Endothelial cell of umbilical vein (primary cell): ENCODE data around the gene KRT38. TPM values are rescaled to one million over a fixed set of nuclear protein-coding genes. Genes with fewer than 3 reads are reported as not detected.

ENCODE experiments used
- BruUV-seq: library from RNA; stranded (reverse); fragments of 400-500 nt; replicated peaks from 2 replicates; lab custom pipeline; 2021; lab: Mats Ljungman, UMichigan
- CTCF ChIA-PET: fragments of 300-600, 350-600 bp; sonication (Branson Sonifier 250); formaldehyde crosslinking; loops from one replicate; lab custom pipeline; 2021; ENCODE audit warnings: antibody characterized with exemption, inconsistent platforms; lab: Charles Lee
- POLR2A ChIA-PET: fragments of 300-600, 350-600 bp; sonication (Branson Sonifier 250); formaldehyde crosslinking; loops from one replicate; lab custom pipeline; 2021; ENCODE audit warnings: antibody characterized with exemption, inconsistent platforms; lab: Charles Lee
- DNase-seq: peaks from one replicate; pipeline ENCODE4 v3.0.0-alpha.2; 2011; ENCODE audit warnings: low read depth, low spot score
- FAIRE-seq: peaks from 2 replicates; lab custom pipeline; 2011; peaks lifted over from hg19 to GRCh38; lab: Jason Lieb, UNC
- H2AFZ ChIP-seq: 2 replicates; pipeline ENCODE4 v1.6.0; 2012; ENCODE audit warnings: low read depth, low read length, control low read depth, inconsistent platforms
- H3K27ac ChIP-seq: 2 replicates; pipeline ENCODE4 v1.5.1; 2011; ENCODE audit warnings: low read depth, mild to moderate bottlenecking, control low read depth, low read length, moderate library complexity; ENCODE audit not compliant: insufficient read depth
- H3K27me3 ChIP-seq, 2 experiments: 2 replicates each; pipeline versions ENCODE4 v1.6.0 to v1.6.1; 2011; ENCODE audit warnings: low read length in 2 of 2, mixed read lengths in 1 of 2; ENCODE audit not compliant: control insufficient read depth in 2 of 2, insufficient read depth in 2 of 2
- H3K36me3 ChIP-seq, 2 experiments: 2 replicates in 1 of 2; 3 replicates in 1 of 2; pipeline ENCODE4 v1.5.1; 2011; ENCODE audit warnings: low read length in 2 of 2, mild to moderate bottlenecking in 1 of 2, moderate library complexity in 1 of 2; ENCODE audit not compliant: control insufficient read depth in 2 of 2, insufficient read depth in 2 of 2; ENCODE audit errors: extremely low read depth in 1 of 2
- H3K4me1 ChIP-seq: 3 replicates; pipeline ENCODE4 v1.5.1; 2011; ENCODE audit warnings: mild to moderate bottlenecking, low read length; ENCODE audit not compliant: control insufficient read depth, insufficient read depth; ENCODE audit errors: extremely low read depth
- H3K4me2 ChIP-seq: 2 replicates; pipeline ENCODE4 v1.6.1; 2011; ENCODE audit warnings: low read length, control low read depth, mixed read lengths; ENCODE audit not compliant: insufficient read depth
- H3K4me3 ChIP-seq, 3 experiments: fragments of 200-600 bp in 1 of 3; sonication (generic), shearing (Covaris generic) in 1 of 3; replicated peaks in 1 of 3; 2 replicates each; pipeline ENCODE4 v1.5.1; 2011 to 2016; ENCODE audit warnings: control low read depth in 3 of 3, low read length in 3 of 3, mild to moderate bottlenecking in 2 of 3, inconsistent platforms in 1 of 3, low read depth in 1 of 3, moderate library complexity in 1 of 3; ENCODE audit not compliant: insufficient read depth in 1 of 3
- H3K79me2 ChIP-seq: 2 replicates; pipeline ENCODE4 v1.6.0; 2012; ENCODE audit warnings: low read length, inconsistent platforms; ENCODE audit not compliant: control insufficient read depth, insufficient read depth
- H3K9ac ChIP-seq: replicated peaks from 2 replicates; pipeline ENCODE3; 2011; ENCODE audit warnings: low read length, control low read depth; ENCODE audit not compliant: insufficient read depth; ENCODE audit errors: extremely low read depth
- H3K9me1 ChIP-seq: replicated peaks from 3 replicates; pipeline ENCODE4 v1.6.0; 2011; ENCODE audit warnings: mild to moderate bottlenecking, low read length; ENCODE audit not compliant: control insufficient read depth, insufficient read depth; ENCODE audit errors: extremely low read depth
- H3K9me3 ChIP-seq: replicated peaks from 2 replicates; pipeline ENCODE4 v1.5.1; 2012; ENCODE audit warnings: low read length, inconsistent platforms; ENCODE audit not compliant: control insufficient read depth, insufficient read depth
- H4K20me1 ChIP-seq: replicated peaks from 2 replicates; pipeline ENCODE3; 2011; ENCODE audit warnings: mild to moderate bottlenecking, low read length; ENCODE audit not compliant: control insufficient read depth, insufficient read depth; ENCODE audit errors: extremely low read depth
- CTCF ChIP-seq, 2 donors: IDR thresholded peaks; 1 replicate in 1 of 2; 2 replicates in 1 of 2; pipeline ENCODE4 v1.5.1; 2011; ENCODE audit warnings: low read length in 2 of 2, mild to moderate bottlenecking in 2 of 2, moderate library complexity in 2 of 2, control low read depth in 1 of 2, inconsistent platforms in 1 of 2, low read depth in 1 of 2; ENCODE audit not compliant: insufficient read depth in 1 of 2; ENCODE audit errors: extremely low read depth in 1 of 2
- EZH2 ChIP-seq: IDR thresholded peaks from 2 replicates; pipeline ENCODE4 v1.6.1; 2012; ENCODE audit warnings: borderline replicate concordance, low read depth, mild to moderate bottlenecking, moderate library complexity, low read length, inconsistent platforms; ENCODE audit not compliant: severe bottlenecking
- FOS ChIP-seq: IDR thresholded peaks from 2 replicates; pipeline ENCODE4 v1.6.1; 2011; ENCODE audit warnings: mild to moderate bottlenecking, low read length, moderate library complexity, borderline replicate concordance; ENCODE audit not compliant: insufficient read depth
- GATA2 ChIP-seq: IDR thresholded peaks from 2 replicates; pipeline ENCODE4 v1.7.0; 2011; ENCODE audit warnings: low read depth, mild to moderate bottlenecking, moderate library complexity, mixed read lengths, low read length; ENCODE audit not compliant: insufficient read length, insufficient read depth
- JUN ChIP-seq: IDR thresholded peaks from 2 replicates; pipeline ENCODE4 v1.6.1; 2011; ENCODE audit warnings: borderline replicate concordance, low read depth; ENCODE audit not compliant: insufficient read length, insufficient read depth
- MAX ChIP-seq: IDR thresholded peaks from 2 replicates; pipeline ENCODE4 v1.6.1; 2011; ENCODE audit not compliant: insufficient read depth, insufficient read length
- MYC ChIP-seq: IDR thresholded peaks from one replicate; pipeline ENCODE4 v1.6.1; 2011; ENCODE audit warnings: mild to moderate bottlenecking, low read depth, low read length
- POLR2A ChIP-seq: IDR thresholded peaks from 2 replicates; pipeline ENCODE4 v1.6.1; 2012; ENCODE audit warnings: low read depth, mild to moderate bottlenecking, control low read depth, low read length
- POLR2AphosphoS5 ChIP-seq: IDR thresholded peaks from 2 replicates; pipeline ENCODE4 v1.6.1; 2012; ENCODE audit warnings: low read depth, mild to moderate bottlenecking, control low read depth, low read length, moderate library complexity; ENCODE audit not compliant: insufficient read depth
- dilution Hi-C: fragments of 300-500 bp; cut with MboI; formaldehyde crosslinking; loops from one replicate; pipeline ENCODE4 v1.15.0; 2019; ENCODE audit warnings: low sequenced_read_pairs; ENCODE audit not compliant: extremely low pct_ligation_motif_present
- intact Hi-C: fragments of 100-400 bp; cut with micrococcal nuclease; formaldehyde crosslinking; loops from one replicate; pipeline ENCODE4 v1.10.0; 2022
- polyA plus RNA-seq, 4 experiments: library from polyadenylated mRNA; depleted of rRNA in 3 of 4; stranded (reverse) in 3 of 4; unstranded in 1 of 4; fragments of >200 nt; gene quantifications; 2 replicates each; pipeline versions ENCODE4 v1.2.1 to v1.2.3, GENCODE V29; 2011 to 2012; ENCODE audit warnings: missing spikeins in 1 of 4
- total RNA-seq: library from RNA; stranded (reverse); gene quantifications from 2 replicates; pipeline ENCODE4 v1.2.3, GENCODE V29; 2021

KRT38 gene
- total and polyA plus RNA-seq, 2 donors (not counting 3 experiments of a cell fraction or from before 2014, with no cell fraction given) = not detected

- Histone ChIP-seq H3K27ac (no peak overlapping the region), H4K20me1 (no peaks in the 10 kb centered on the region), H3K27me3 (peaks cover 0 to 4% of the 10 kb centered on the region in 2 experiments), H3K4me3 (no peak overlapping the region), H3K79me2 (no peaks in the 10 kb centered on the region), H3K4me2 (no peak overlapping the region), H3K9me1 (no peaks in the 10 kb centered on the region), H3K36me3 (no peaks in the 10 kb centered on the region), H3K9ac (no peak overlapping the region), H3K4me1 (no peaks in the 10 kb centered on the region), H2AFZ (no peak overlapping the region), H3K9me3 (no peaks in the 10 kb centered on the region)
- FAIRE-seq (no peak), DNase-seq (no peak)
- no peak for TF ChIP-seq POLR2AphosphoS5
- TF ChIP-seq JUN = no peak
- TF ChIP-seq MAX = no peak
- no peak for TF ChIP-seq EZH2
- no peak for TF ChIP-seq MYC
- TF ChIP-seq CTCF (IDR thresholded peaks at IDR 0.05; ENCODE audit: extremely low read depth in 1 of 2, insufficient read depth in 1 of 2, low read depth in 1 of 2, low read length in 2 of 2) = no peak
- TF ChIP-seq GATA2 = no peak
- no peak for TF ChIP-seq FOS
- TF ChIP-seq POLR2A = no peak
- intact Hi-C loops (no loop called here), dilution Hi-C loops (no loop called here)
- no TSS peak for BruUV-seq
- ChIA-PET POLR2A (no interaction called here), CTCF (interaction anchor here (1.3 kb wide), 1 partner anchor 132 kb away, joined by 5 read pairs; no protein-coding TSS in a partner anchor)
Measured at GRCh38 chr17:41415833-41416335, 24.9 kb downstream of the KRT38 start.
